ENCODE measurements around the gene SEMA4B. TPM values are rescaled to one million over a fixed set of nuclear protein-coding genes. Genes with fewer than 3 reads are reported as not detected.

The SEMA4B gene
- total RNA-seq, 1 experiment from 2014 or later: 20.9 TPM

- no peak for DNase-seq (ENCODE audit: low read depth)
Measured at GRCh38 chr15:90225504-90226234, 24.5 kb downstream of the SEMA4B start.

- DNase-seq (ENCODE audit: low read depth): no peak
Measured at GRCh38 chr15:90227336-90227735, 26.2 kb downstream of the SEMA4B start.

GRCh38 chr15:90227816-90228772 is 27.0 kb downstream of the SEMA4B start:
- DNase-seq (ENCODE audit: low read depth): no peak

- DNase-seq (ENCODE audit: low read depth): no peak
Measured at GRCh38 chr15:90228960-90229359, 27.8 kb downstream of the SEMA4B start.

GRCh38 chr15:90230071-90230494 is 29.0 kb downstream of the SEMA4B start:
- no peak for DNase-seq (ENCODE audit: low read depth)

GRCh38 chr15:90230610-90231009 is 29.5 kb downstream of the SEMA4B start:
- DNase-seq (ENCODE audit: low read depth): no peak

- no peak for DNase-seq (ENCODE audit: low read depth)
Measured at GRCh38 chr15:90231028-90232017, 30.2 kb downstream of the SEMA4B start.

- no peak for DNase-seq (ENCODE audit: low read depth)
Measured at GRCh38 chr15:90232196-90232595, 31.1 kb downstream of the SEMA4B start.

- no peak for DNase-seq (ENCODE audit: low read depth)
Measured at GRCh38 chr15:90232941-90233386, 31.8 kb downstream of the SEMA4B start.

- DNase-seq (ENCODE audit: low read depth): peak; percentile 96
Measured at GRCh38 chr15:90233387-90234095, 32.4 kb downstream of the SEMA4B start, which contains the start of gene CIB1. CIB1 (minus strand) TSS chr15:90233941; CDS start chr15:90233885, 56 bp downstream.

GRCh38 chr15:90234096-90234988 is 33.2 kb downstream of the SEMA4B start, which contains the start of gene GDPGP1:
GDPGP1 (plus strand) TSS chr15:90234209; CDS start chr15:90240909, 6,700 bp downstream.
- no peak for DNase-seq (ENCODE audit: low read depth)

- DNase-seq (ENCODE audit: low read depth): no peak
Measured at GRCh38 chr15:90239371-90239770, 38.2 kb downstream of the SEMA4B start.

- DNase-seq (ENCODE audit: low read depth): no peak
Measured at GRCh38 chr15:90240856-90241255, 39.7 kb downstream of the SEMA4B start.

- no peak for DNase-seq (ENCODE audit: low read depth)
Measured at GRCh38 chr15:90241343-90242192, 40.4 kb downstream of the SEMA4B start.

- DNase-seq (ENCODE audit: low read depth): no peak
Measured at GRCh38 chr15:90243943-90244639, 43.0 kb downstream of the SEMA4B start.

- DNase-seq (ENCODE audit: low read depth): no peak
Measured at GRCh38 chr15:90248789-90249202, 47.7 kb downstream of the SEMA4B start.

- DNase-seq (ENCODE audit: low read depth): peak; percentile 90
Measured at GRCh38 chr15:90249203-90249863, 48.2 kb downstream of the SEMA4B start, which contains the start of gene TTLL13. TTLL13 (plus strand) TSS chr15:90249556; CDS start chr15:90250631, 1,075 bp downstream.
